ENCODE results near the gene BPNT1.
"Not testable (repeated sequence)": the region's sequence is repeated elsewhere in the genome, so short reads cannot be mapped to it uniquely, and the experiment has no call there.

Gene BPNT1

DNA sequence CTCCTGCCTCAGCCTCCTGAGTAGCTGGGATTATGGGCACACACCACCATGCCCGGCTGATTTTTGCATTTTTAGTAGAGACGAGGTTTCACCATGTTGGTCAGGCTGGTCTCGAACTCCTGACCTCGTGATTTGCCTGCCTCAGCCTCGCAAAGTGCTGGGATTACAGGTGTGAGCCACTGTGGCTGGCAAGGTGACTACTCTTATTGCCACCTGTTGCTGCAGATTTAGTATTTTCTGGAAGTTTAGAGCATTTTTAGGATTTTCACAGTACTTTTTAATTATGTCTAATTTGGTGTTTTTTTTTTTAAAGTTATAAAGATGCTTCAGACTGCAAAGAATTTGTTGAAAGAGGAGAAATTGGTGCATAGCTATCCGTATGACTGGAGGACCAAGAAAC is 20.9 kb upstream of the BPNT1 start:
- H3K4me3 Mint-ChIP-seq: not testable (repeated sequence)
- peaks cover 48% of the 10 kb centered on the region for H3K36me3 Mint-ChIP-seq (ENCODE audit: low read depth)

GRCh38 chr1:220099826-220100225 is 10.2 kb upstream of the BPNT1 start:
- no peak overlapping the region for H3K4me3 Mint-ChIP-seq
- H3K36me3 Mint-ChIP-seq (ENCODE audit: low read depth): peaks cover 40% of the 10 kb centered on the region
- no peaks in the 10 kb centered on the region for H3K27me3 Mint-ChIP-seq (ENCODE audit: low read depth)
- DNase-seq (ENCODE audit: low spot score): no peak
- H3K9me3 Mint-ChIP-seq: no peaks in the 10 kb centered on the region
- peaks cover 12% of the 10 kb centered on the region for H3K4me1 Mint-ChIP-seq (ENCODE audit: low read depth)
- H3K27ac Mint-ChIP-seq: no peak overlapping the region

More for the DNA sequence above, 20.9 kb upstream of the BPNT1 start:
- not testable (repeated sequence) for H3K9me3 Mint-ChIP-seq; H3K27me3 Mint-ChIP-seq (ENCODE audit: low read depth); H3K4me1 Mint-ChIP-seq (ENCODE audit: low read depth); DNase-seq (ENCODE audit: low spot score); H3K27ac Mint-ChIP-seq

GRCh38 chr1:220094016-220094911 is 4.7 kb upstream of the BPNT1 start, which contains the start of gene IARS2:
Gene IARS2, plus strand, starts transcription at chr1:220094132. Its CDS starts 85 bp downstream, at chr1:220094217.
- H3K4me1 Mint-ChIP-seq (ENCODE audit: low read depth): peaks cover 16% of the 10 kb centered on the region
- peaks cover 2% of the 10 kb centered on the region for H3K27me3 Mint-ChIP-seq (ENCODE audit: low read depth)
- peak within 1 kb of the TSS; percentile 49 for H3K27ac Mint-ChIP-seq
- peak within 1 kb of the TSS; percentile 54 for H3K4me3 Mint-ChIP-seq
- no peaks in the 10 kb centered on the region for H3K9me3 Mint-ChIP-seq
- peaks cover 23% of the 10 kb centered on the region for H3K36me3 Mint-ChIP-seq (ENCODE audit: low read depth)
- DNase-seq (ENCODE audit: low spot score): peak; percentile 85

DNA sequence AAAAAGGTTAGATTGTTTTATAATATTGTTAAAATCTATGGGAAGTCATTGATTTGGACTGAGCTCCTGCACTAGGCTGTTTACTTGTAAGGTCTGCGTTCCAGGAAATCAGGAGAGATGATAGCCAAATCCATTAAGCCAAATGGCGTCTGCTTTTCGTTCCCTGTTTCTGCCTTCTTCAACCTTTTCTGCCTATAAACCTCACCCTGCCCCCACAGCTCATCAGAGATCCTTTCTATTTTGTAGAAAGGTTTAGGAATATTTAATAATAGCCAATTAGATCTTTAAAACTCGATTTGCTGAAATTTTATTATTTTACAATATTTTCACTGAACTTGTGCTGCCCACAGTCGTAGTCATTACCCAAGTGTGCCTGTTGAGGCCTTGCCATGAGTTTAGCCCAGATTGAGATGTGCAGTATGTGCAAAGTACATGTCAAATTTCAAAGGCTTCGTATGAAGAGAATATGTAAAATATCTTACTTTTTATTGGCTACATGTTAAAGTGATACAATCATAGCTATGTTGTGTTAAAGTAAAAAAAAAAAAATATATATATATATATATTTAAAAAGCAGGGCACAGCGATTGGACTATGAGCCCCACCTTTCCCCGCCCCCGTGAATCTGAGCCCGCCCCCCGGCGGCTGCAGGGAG is 3.9 kb upstream of the BPNT1 start:
- peak overlapping the region; percentile 49 for H3K27ac Mint-ChIP-seq
- H3K4me3 Mint-ChIP-seq: no peak overlapping the region
- peaks cover 16% of the 10 kb centered on the region for H3K4me1 Mint-ChIP-seq (ENCODE audit: low read depth)
- DNase-seq (ENCODE audit: low spot score): no peak
- H3K9me3 Mint-ChIP-seq: no peaks in the 10 kb centered on the region
- peaks cover 22% of the 10 kb centered on the region for H3K36me3 Mint-ChIP-seq (ENCODE audit: low read depth)
- H3K27me3 Mint-ChIP-seq (ENCODE audit: low read depth): peaks cover 2% of the 10 kb centered on the region

DNA sequence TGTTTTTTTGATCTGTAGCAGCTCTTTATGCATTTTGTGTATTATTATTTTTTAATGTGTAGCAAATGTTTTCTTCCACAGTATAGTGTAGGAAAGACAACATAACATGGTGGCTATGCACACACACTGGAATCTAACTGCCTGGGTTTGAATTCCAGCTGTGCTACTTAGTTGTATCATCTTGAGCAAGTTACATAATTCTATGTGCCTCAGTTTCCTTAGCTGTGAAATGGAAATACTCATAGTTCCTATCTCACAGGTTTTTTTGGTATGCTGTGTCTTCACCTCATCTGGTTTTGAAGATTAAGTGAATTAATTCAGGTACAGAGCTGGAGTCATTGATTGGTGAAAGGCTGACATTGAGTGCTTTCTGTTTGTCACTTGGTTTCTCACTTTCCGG is 3.1 kb upstream of the BPNT1 start:
- H3K27me3 Mint-ChIP-seq (ENCODE audit: low read depth): peaks cover 2% of the 10 kb centered on the region
- no peaks in the 10 kb centered on the region for H3K9me3 Mint-ChIP-seq
- peaks cover 17% of the 10 kb centered on the region for H3K36me3 Mint-ChIP-seq (ENCODE audit: low read depth)
- no peak for DNase-seq (ENCODE audit: low spot score)
- no peak overlapping the region for H3K4me3 Mint-ChIP-seq
- peaks cover 14% of the 10 kb centered on the region for H3K4me1 Mint-ChIP-seq (ENCODE audit: low read depth)
- no peak overlapping the region for H3K27ac Mint-ChIP-seq

DNA sequence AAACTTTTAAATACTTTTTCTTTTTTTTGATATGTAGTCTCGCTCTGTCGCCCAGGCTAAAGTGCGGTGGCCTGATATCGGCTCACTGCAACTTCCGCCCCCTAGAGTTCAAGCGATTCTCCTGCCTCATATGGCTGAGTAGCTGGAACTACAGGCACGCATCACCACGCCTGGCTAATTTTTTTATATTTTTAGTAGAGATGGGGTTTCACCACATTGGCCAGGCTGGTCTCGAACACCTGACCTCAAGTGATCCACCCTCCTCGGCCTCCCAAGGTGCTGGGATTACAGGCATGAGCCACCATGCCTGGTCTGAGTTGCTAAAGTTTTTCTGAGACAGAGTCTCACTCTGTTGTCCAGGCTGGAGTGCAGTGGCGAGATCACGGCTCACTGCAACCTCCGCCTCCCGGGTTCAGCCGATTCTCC is 3.3 kb downstream of the BPNT1 start:
- not testable (repeated sequence) for H3K9me3 Mint-ChIP-seq; DNase-seq (ENCODE audit: low spot score); H3K36me3 Mint-ChIP-seq (ENCODE audit: low read depth); H3K4me3 Mint-ChIP-seq; H3K27me3 Mint-ChIP-seq (ENCODE audit: low read depth); H3K4me1 Mint-ChIP-seq (ENCODE audit: low read depth); H3K27ac Mint-ChIP-seq

GRCh38 chr1:220084460-220084859 is 5.1 kb downstream of the BPNT1 start:
- Mint-ChIP-seq H3K36me3 (ENCODE audit: low read depth) (peaks cover 4% of the 10 kb centered on the region), H3K27me3 (ENCODE audit: low read depth) (no peaks in the 10 kb centered on the region)

GRCh38 chr1:220077887-220078286 is 11.7 kb downstream of the BPNT1 start:
- no peaks in the 10 kb centered on the region for H3K27me3 Mint-ChIP-seq (ENCODE audit: low read depth)
- no peak overlapping the region for H3K27ac Mint-ChIP-seq
- H3K36me3 Mint-ChIP-seq (ENCODE audit: low read depth): peaks cover 24% of the 10 kb centered on the region
- DNase-seq (ENCODE audit: low spot score): no peak
- no peaks in the 10 kb centered on the region for H3K9me3 Mint-ChIP-seq
- H3K4me1 Mint-ChIP-seq (ENCODE audit: low read depth): no peaks in the 10 kb centered on the region
- H3K4me3 Mint-ChIP-seq: no peak overlapping the region

More at GRCh38 chr1:220084460-220084859, 5.1 kb downstream of the BPNT1 start:
- DNase-seq (ENCODE audit: low spot score): no peak
- Mint-ChIP-seq H3K27ac (no peak overlapping the region), H3K9me3 (no peaks in the 10 kb centered on the region), H3K4me3 (no peak overlapping the region), H3K4me1 (ENCODE audit: low read depth) (peaks cover 6% of the 10 kb centered on the region)

DNA sequence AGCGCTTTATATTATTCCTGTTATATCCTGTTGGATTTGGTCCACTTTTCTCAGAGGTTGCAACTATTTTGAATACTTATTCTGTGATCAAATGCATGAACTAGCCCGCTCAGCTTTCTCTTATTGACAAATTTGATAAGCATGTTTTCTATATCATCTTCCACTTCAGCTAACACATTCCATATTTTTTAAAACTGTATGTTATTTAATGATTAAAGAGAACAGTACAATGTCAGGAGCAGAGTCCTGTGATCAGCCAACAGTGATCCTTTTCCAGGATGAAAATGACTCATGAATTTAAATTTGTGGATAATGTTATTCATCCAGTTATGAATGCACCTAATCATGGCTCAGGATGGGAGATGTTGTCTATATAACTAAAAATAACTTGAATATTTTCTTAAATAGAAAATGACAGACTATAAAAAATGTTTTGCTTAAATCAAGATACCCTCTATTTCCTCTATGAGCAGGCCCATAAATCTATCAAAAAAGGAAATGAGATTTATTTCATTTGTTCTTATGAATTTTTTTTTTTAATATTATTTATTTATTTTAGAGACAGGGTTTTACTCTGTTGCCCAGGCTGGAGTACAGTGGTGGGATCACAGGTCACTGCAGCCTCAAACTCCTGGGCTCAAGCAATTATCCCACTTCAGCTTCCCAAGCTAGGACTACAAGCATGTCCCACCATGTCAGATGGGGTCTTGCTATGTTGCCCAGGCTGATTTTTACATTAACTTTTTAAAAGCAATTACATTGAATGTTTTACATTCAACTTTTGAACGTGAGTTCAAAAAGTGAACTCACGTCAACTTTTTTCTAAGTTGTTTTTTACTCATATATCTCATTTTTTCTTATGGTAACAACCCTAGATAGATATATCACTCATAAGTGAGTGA is 12.5 kb downstream of the BPNT1 start:
- no peak overlapping the region for H3K4me3 Mint-ChIP-seq
- peaks cover 29% of the 10 kb centered on the region for H3K36me3 Mint-ChIP-seq (ENCODE audit: low read depth)
- H3K27me3 Mint-ChIP-seq (ENCODE audit: low read depth): no peaks in the 10 kb centered on the region
- no peaks in the 10 kb centered on the region for H3K9me3 Mint-ChIP-seq
- H3K27ac Mint-ChIP-seq: no peak overlapping the region
- no peaks in the 10 kb centered on the region for H3K4me1 Mint-ChIP-seq (ENCODE audit: low read depth)
- DNase-seq (ENCODE audit: low spot score): no peak

DNA sequence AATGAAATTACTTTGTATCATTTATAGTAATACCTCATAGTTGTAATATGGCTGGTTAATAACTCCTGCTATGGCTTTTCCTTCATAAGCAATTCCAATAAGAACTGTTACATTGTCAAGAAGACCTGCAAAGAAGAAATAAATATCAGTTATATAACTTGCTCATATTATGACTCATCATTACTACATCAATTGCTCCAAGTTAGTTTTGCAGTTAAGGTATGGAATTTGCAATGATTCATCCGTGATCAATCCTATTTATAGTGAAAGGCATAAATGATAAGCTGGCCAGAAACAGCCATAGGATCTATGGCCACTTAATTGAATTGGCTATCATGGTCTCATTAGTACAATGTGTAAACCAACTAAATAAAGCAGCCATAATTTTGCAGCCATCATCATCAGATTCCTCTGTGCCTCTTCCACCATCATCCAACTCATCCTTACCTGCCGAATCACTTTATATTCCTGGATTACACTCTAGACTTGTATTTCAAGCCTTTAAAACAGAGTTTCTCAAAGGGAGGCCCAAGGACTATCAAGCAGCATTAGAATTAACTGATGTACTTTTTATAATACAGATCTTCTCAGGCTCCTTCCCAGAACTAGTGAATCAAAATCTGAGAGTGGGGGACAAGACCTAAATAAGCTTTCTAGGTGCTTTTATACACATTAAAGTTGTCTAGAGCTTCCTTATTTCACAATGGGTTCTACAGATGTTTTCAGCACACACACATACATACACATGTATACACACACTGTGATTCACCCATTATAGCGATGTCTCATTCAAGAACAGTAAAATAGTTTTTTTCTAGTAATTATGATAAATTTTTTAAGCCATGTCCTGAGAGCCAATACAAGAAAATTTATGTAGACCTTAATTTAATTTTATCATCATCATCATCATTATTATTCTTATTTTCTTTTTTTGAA is 22.1 kb downstream of the BPNT1 start:
- H3K9me3 Mint-ChIP-seq: no peaks in the 10 kb centered on the region
- DNase-seq (ENCODE audit: low spot score): no peak
- no peaks in the 10 kb centered on the region for H3K27me3 Mint-ChIP-seq (ENCODE audit: low read depth)
- no peak overlapping the region for H3K27ac Mint-ChIP-seq
- no peak overlapping the region for H3K4me3 Mint-ChIP-seq
- no peaks in the 10 kb centered on the region for H3K4me1 Mint-ChIP-seq (ENCODE audit: low read depth)
- H3K36me3 Mint-ChIP-seq (ENCODE audit: low read depth): peaks cover 27% of the 10 kb centered on the region

DNA sequence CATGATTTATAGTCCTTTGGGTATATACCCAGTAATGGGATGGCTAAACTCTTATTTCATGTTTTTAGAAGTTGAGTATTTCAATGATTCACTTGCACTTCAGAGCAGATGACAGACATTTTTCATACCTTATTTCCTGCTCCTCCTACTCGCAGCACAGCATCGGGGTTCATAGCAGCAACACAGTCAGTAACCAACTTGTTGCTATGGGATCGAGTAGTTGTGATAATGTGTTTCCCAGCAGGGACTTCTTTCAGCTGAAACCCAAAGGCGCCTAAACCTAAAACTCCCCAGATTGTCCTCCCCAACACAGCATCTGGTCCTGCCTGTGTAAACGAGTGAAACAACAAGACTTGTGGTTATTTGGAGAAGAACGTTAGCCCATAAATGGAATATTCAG is 27.0 kb downstream of the BPNT1 start:
- no peaks in the 10 kb centered on the region for H3K9me3 Mint-ChIP-seq
- no peaks in the 10 kb centered on the region for H3K27me3 Mint-ChIP-seq (ENCODE audit: low read depth)
- no peak overlapping the region for H3K27ac Mint-ChIP-seq
- peaks cover 21% of the 10 kb centered on the region for H3K36me3 Mint-ChIP-seq (ENCODE audit: low read depth)
- no peaks in the 10 kb centered on the region for H3K4me1 Mint-ChIP-seq (ENCODE audit: low read depth)
- no peak for DNase-seq (ENCODE audit: low spot score)
- H3K4me3 Mint-ChIP-seq: no peak overlapping the region

DNA sequence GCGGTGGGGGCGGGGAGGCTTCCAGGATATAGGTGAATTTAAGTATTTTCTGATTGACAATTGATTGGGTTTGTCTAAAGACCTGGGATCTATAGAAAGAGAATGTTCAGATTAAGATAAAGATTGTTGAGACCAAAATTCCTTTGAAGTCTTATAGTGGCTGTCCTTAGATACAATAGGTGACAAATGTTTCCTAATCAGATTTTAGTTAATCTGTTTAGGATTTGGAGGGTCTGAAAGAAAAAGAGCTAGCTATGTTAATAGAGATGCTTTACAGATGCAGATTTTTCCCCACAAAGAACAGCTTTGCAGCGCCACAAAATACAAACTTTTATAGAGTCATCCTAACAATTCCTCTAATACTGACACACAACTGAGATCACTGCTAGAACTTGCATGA is 28.7 kb downstream of the BPNT1 start:
- no peaks in the 10 kb centered on the region for H3K27me3 Mint-ChIP-seq (ENCODE audit: low read depth)
- peaks cover 3% of the 10 kb centered on the region for H3K4me1 Mint-ChIP-seq (ENCODE audit: low read depth)
- H3K27ac Mint-ChIP-seq: no peak overlapping the region
- H3K9me3 Mint-ChIP-seq: no peaks in the 10 kb centered on the region
- no peak overlapping the region for H3K4me3 Mint-ChIP-seq
- H3K36me3 Mint-ChIP-seq (ENCODE audit: low read depth): peaks cover 26% of the 10 kb centered on the region
- no peak for DNase-seq (ENCODE audit: low spot score)

DNA sequence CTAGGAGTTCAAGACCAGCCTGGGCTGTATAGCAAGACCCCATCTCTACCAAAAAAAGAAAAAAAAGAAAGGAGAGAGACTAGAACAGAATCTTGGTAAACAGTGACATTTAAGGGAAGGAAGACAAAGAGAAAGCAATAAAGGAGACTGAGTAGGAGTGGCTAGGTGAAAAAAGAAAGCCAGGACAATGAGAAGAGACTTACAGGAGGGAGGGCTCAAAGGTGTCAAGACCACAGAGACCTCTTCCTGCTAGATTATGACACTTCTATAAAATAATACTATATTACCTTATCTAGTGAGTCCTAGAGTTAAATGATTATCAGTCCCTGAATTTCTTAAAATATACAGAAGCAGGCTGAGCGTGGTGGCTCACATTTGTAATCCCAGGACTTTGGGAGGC is 33.2 kb downstream of the BPNT1 start:
- H3K4me3 Mint-ChIP-seq: no peak overlapping the region
- H3K27ac Mint-ChIP-seq: no peak overlapping the region
- H3K9me3 Mint-ChIP-seq: no peaks in the 10 kb centered on the region
- DNase-seq (ENCODE audit: low spot score): no peak
- H3K4me1 Mint-ChIP-seq (ENCODE audit: low read depth): peaks cover 3% of the 10 kb centered on the region
- no peaks in the 10 kb centered on the region for H3K27me3 Mint-ChIP-seq (ENCODE audit: low read depth)
- H3K36me3 Mint-ChIP-seq (ENCODE audit: low read depth): peaks cover 11% of the 10 kb centered on the region

Data from T-helper 2 cell treated with Interferon-gamma antibody and Interleukin-4, amounts not matched to agents 5 μg/mL and 100 μg/mL, for 36 hours (primary cell).